HepG2 (cell line): ENCODE results near the gene TMX2.

Source experiments
- CBX1 ChIP-seq: IDR thresholded peaks from one replicate; pipeline ENCODE4 v1.6.1; 2016; ENCODE audit warnings: antibody characterized with exemption, low read depth
- CREB1 ChIP-seq, 2 experiments: fragments of 450-650 bp in 1 of 2; IDR thresholded peaks; 2 replicates each; pipeline ENCODE4 v1.6.1; 2016 to 2017; ENCODE audit warnings: control low read depth in 1 of 2, mild to moderate bottlenecking in 1 of 2, missing compliant biosample characterization in 1 of 2, missing genetic modification characterization in 1 of 2
- CTCF ChIP-seq: sonication (generic); formaldehyde crosslinking; IDR thresholded peaks from 2 replicates; pipeline ENCODE4 v1.5.0; 2020; ENCODE audit warnings: mild to moderate bottlenecking, missing genetic modification reagents, moderate library complexity
- IRF2 ChIP-seq: IDR thresholded peaks from 2 replicates; pipeline ENCODE4 v1.6.1; 2018; ENCODE audit warnings: missing genetic modification reagents, missing compliant biosample characterization
- MXD3 ChIP-seq: IDR thresholded peaks from 2 replicates; pipeline ENCODE4 v1.6.1; 2016; ENCODE audit warnings: mild to moderate bottlenecking, missing biosample characterization, missing genetic modification reagents
- MXI1 ChIP-seq: IDR thresholded peaks from 3 replicates; pipeline ENCODE4 v1.6.1; 2012; ENCODE audit warnings: low read depth, low read length, inconsistent platforms, borderline replicate concordance
- NAIF1 ChIP-seq: sonication (generic); formaldehyde crosslinking; IDR thresholded peaks from 2 replicates; pipeline ENCODE4 v1.5.0; 2020; ENCODE audit warnings: mild to moderate bottlenecking, missing genetic modification reagents, borderline replicate concordance
- POLR2AphosphoS5 ChIP-seq: IDR thresholded peaks from 2 replicates; pipeline ENCODE4 v1.6.1; 2012; ENCODE audit warnings: low read depth, low read length
- ZNF598 ChIP-seq: sonication (generic); formaldehyde crosslinking; IDR thresholded peaks from 2 replicates; pipeline ENCODE4 v1.5.1; 2020; ENCODE audit warnings: mild to moderate bottlenecking, missing genetic modification reagents, borderline replicate concordance
- TF ChIP-seq, protein P1 (sequence below): IDR thresholded peaks from 2 replicates; pipeline ENCODE4 v1.6.1; 2016; ENCODE audit warnings: missing compliant biosample characterization, missing genetic modification reagents, borderline replicate concordance
- TF ChIP-seq, protein P2 (sequence below): sonication (generic); formaldehyde crosslinking; IDR thresholded peaks from 2 replicates; pipeline ENCODE4 v1.8.1; 2022; ENCODE audit warnings: mild to moderate bottlenecking, missing genetic modification reagents

DNA sequence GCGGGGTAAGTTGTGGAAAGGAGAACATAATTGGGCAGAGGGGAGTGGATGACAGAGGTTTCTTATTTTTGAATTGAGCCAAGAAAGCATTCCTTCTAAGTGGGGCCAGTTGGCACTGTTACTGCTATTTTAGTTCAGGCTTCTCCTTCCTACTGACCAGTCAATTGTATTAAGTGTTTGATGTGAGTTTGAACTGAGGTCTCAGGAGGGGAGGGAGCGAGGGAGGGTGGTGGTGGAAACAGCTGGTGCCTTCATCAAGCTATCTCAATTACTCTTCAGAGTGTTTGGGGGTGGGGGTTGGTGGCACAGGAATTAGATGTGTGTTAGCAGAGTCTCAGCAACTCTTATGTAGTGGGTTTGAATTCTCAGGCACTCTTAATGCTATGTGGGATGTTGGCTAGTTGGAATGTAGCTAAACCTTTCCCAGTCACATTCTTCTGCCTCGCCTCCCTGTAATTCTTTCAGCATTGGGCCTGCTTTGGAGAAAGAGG lies 63.7 kb downstream of the TMX2 start:
- TF ChIP-seq IRF2 (CRISPR knock-in tag) (no peak), CTCF (CRISPR knock-in tag) (no peak), CREB1 (IDR thresholded peaks at IDR 0.05) (no peak), CREB1 (CRISPR knock-in tag; IDR thresholded peaks at IDR 0.05) (no peak), MXI1 (no peak), NAIF1 (CRISPR knock-in tag) (no peak), CBX1 (no peak), ZNF598 (CRISPR knock-in tag) (no peak), MXD3 (CRISPR knock-in tag) (no peak), POLR2AphosphoS5 (no peak)
- TF ChIP-seq, protein P1, sequence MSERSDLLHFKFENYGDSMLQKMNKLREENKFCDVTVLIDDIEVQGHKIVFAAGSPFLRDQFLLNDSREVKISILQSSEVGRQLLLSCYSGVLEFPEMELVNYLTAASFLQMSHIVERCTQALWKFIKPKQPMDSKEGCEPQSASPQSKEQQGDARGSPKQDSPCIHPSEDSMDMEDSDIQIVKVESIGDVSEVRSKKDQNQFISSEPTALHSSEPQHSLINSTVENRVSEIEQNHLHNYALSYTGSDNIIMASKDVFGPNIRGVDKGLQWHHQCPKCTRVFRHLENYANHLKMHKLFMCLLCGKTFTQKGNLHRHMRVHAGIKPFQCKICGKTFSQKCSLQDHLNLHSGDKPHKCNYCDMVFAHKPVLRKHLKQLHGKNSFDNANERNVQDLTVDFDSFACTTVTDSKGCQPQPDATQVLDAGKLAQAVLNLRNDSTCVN (CRISPR knock-in tag) = no peak
- TF ChIP-seq, protein P2, sequence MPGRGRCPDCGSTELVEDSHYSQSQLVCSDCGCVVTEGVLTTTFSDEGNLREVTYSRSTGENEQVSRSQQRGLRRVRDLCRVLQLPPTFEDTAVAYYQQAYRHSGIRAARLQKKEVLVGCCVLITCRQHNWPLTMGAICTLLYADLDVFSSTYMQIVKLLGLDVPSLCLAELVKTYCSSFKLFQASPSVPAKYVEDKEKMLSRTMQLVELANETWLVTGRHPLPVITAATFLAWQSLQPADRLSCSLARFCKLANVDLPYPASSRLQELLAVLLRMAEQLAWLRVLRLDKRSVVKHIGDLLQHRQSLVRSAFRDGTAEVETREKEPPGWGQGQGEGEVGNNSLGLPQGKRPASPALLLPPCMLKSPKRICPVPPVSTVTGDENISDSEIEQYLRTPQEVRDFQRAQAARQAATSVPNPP (CRISPR knock-in tag) = no peak
